ENCODE results near the gene CYB561.

CYB561 gene

GRCh38 chr17:63489291-63489690, 43.2 kb upstream of the CYB561 start:
- H3K9me3 ChIP-seq (replicated peaks; ENCODE audit: insufficient read depth, low read length) = no peaks in the 10 kb centered on the region
- no peaks in the 10 kb centered on the region for H3K79me2 ChIP-seq (ENCODE audit: low read length)
- TF ChIP-seq EZH2phosphoT487 (IDR thresholded peaks at IDR 0.05; ENCODE audit: low read length) = no peak
- no peak for TF ChIP-seq CTCF (IDR thresholded peaks at IDR 0.05; ENCODE audit: low read length)
- TF ChIP-seq EZH2 (optimal IDR thresholded peaks at IDR 0.05; ENCODE audit: low read depth, low read length) = no peak
- H3K27me3 ChIP-seq (replicated peaks; ENCODE audit: insufficient read depth, low read length) = peaks cover 95% of the 10 kb centered on the region
- H3K9me2 ChIP-seq (replicated peaks; ENCODE audit: insufficient read depth, low read length) = no peaks in the 10 kb centered on the region
- H3K27ac ChIP-seq (ENCODE audit: low read length) = no peak overlapping the region
- H3K4me3 ChIP-seq (ENCODE audit: low read length) = no peak overlapping the region
- no peaks in the 10 kb centered on the region for H3F3A ChIP-seq (ENCODE audit: insufficient read depth, low read length)
- H3K4me2 ChIP-seq (ENCODE audit: low read depth, low read length) = no peak overlapping the region
- H2AFZ ChIP-seq (ENCODE audit: low read length) = no peak overlapping the region
- no peak overlapping the region for H3K9ac ChIP-seq (ENCODE audit: low read length)
- DNase-seq = no peak
- H3K4me1 ChIP-seq (ENCODE audit: low read length) = no peaks in the 10 kb centered on the region
- no peaks in the 10 kb centered on the region for H4K20me1 ChIP-seq (ENCODE audit: insufficient read depth, low read length)
- no peaks in the 10 kb centered on the region for H3K36me3 ChIP-seq (replicated peaks; ENCODE audit: insufficient read depth, low read length)

DNA sequence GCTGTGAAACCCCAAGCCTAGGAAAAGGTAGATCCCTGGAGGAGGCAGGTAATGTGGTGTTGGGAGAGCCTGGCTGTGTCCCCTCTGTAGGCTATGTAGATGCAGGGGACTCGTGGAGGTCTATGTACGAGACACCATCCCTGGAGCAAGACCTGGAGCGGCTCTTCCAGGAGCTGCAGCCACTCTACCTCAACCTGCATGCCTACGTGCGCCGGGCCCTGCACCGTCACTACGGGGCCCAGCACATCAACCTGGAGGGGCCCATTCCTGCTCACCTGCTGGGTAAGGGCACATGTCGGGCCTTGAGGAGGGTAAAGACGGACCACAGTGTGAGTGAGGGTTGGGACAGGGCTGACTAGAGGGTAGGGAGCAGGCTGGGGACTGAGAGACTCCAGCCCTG, 42.7 kb upstream of the CYB561 start:
- TF ChIP-seq EZH2phosphoT487 (IDR thresholded peaks at IDR 0.05; ENCODE audit: low read length) = no peak
- no peak for TF ChIP-seq CTCF (IDR thresholded peaks at IDR 0.05; ENCODE audit: low read length)
- no peak for TF ChIP-seq EZH2 (optimal IDR thresholded peaks at IDR 0.05; ENCODE audit: low read depth, low read length)
- Histone ChIP-seq H3K27ac (ENCODE audit: low read length) (no peak overlapping the region), H3K4me3 (ENCODE audit: low read length) (no peak overlapping the region), H3K9me2 (replicated peaks; ENCODE audit: insufficient read depth, low read length) (no peaks in the 10 kb centered on the region), H3F3A (ENCODE audit: insufficient read depth, low read length) (no peaks in the 10 kb centered on the region), H3K36me3 (replicated peaks; ENCODE audit: insufficient read depth, low read length) (no peaks in the 10 kb centered on the region), H3K27me3 (replicated peaks; ENCODE audit: insufficient read depth, low read length) (peaks cover 95% of the 10 kb centered on the region), H3K4me1 (ENCODE audit: low read length) (no peaks in the 10 kb centered on the region), H3K79me2 (ENCODE audit: low read length) (no peaks in the 10 kb centered on the region), H2AFZ (ENCODE audit: low read length) (no peak overlapping the region), H3K4me2 (ENCODE audit: low read depth, low read length) (no peak overlapping the region), H4K20me1 (ENCODE audit: insufficient read depth, low read length) (no peaks in the 10 kb centered on the region), H3K9me3 (replicated peaks; ENCODE audit: insufficient read depth, low read length) (no peaks in the 10 kb centered on the region), H3K9ac (ENCODE audit: low read length) (no peak overlapping the region)
- no peak for DNase-seq

- Histone ChIP-seq H3K27ac (ENCODE audit: low read length) (no peak overlapping the region), H3K79me2 (ENCODE audit: low read length) (no peaks in the 10 kb centered on the region), H3K4me3 (ENCODE audit: low read length) (no peak overlapping the region), H3K9me3 (replicated peaks; ENCODE audit: insufficient read depth, low read length) (no peaks in the 10 kb centered on the region), H2AFZ (ENCODE audit: low read length) (no peak overlapping the region), H3K4me1 (ENCODE audit: low read length) (no peaks in the 10 kb centered on the region), H3K36me3 (replicated peaks; ENCODE audit: insufficient read depth, low read length) (no peaks in the 10 kb centered on the region), H3F3A (ENCODE audit: insufficient read depth, low read length) (no peaks in the 10 kb centered on the region), H3K4me2 (ENCODE audit: low read depth, low read length) (no peak overlapping the region), H4K20me1 (ENCODE audit: insufficient read depth, low read length) (no peaks in the 10 kb centered on the region), H3K27me3 (replicated peaks; ENCODE audit: insufficient read depth, low read length) (peaks cover 92% of the 10 kb centered on the region), H3K9ac (ENCODE audit: low read length) (no peak overlapping the region), H3K9me2 (replicated peaks; ENCODE audit: insufficient read depth, low read length) (no peaks in the 10 kb centered on the region)
- TF ChIP-seq CTCF (IDR thresholded peaks at IDR 0.05; ENCODE audit: low read length) (no peak), EZH2 (optimal IDR thresholded peaks at IDR 0.05; ENCODE audit: low read depth, low read length) (no peak), EZH2phosphoT487 (IDR thresholded peaks at IDR 0.05; ENCODE audit: low read length) (no peak)
- DNase-seq = no peak
These were observed 40.9 kb upstream of the CYB561 start for GRCh38 chr17:63487014-63487339.

All from MM.1S (cell line).